GM12878 (cell line): ENCODE data around the gene CDHR5.

Experiments used
- FOS ChIP-seq: IDR thresholded peaks from 3 replicates; pipeline ENCODE4 v1.6.1; 2011; ENCODE audit warnings: borderline replicate concordance; ENCODE audit not compliant: insufficient read length; ENCODE audit errors: extremely low read depth
- NR2C2 ChIP-seq: IDR thresholded peaks from 2 replicates; pipeline ENCODE4 v1.6.1; 2011; ENCODE audit warnings: borderline replicate concordance, low read depth; ENCODE audit not compliant: control insufficient read depth, insufficient read length

- TF ChIP-seq FOS (no peak), NR2C2 (no peak)
These were observed 40.4 kb upstream of the CDHR5 start for GRCh38 chr11:665062-665703.
